ENCODE measurements around the gene TFAP2D.

TFAP2D gene

DNA sequence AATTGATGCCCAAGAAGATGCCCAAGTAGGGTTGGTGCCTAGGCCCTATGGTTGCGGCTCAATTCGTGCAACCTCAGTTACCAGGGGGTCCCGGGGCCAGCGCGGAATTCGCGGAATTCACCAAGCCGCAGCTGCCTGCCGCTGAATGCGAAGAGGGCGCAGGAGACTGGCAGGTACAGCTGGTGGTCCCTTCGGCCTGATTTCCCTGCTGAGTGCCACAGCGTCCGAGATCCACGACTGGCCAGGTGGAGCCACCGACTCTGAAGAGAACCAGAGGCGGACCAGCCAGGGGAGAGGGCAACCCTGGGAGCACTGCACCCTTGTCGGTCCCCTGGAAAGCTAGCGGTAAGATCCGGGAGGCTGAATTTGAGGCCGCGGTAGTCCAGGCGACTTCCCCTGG, 6.8 kb upstream of the TFAP2D start:
- TF ChIP-seq, protein P1, sequence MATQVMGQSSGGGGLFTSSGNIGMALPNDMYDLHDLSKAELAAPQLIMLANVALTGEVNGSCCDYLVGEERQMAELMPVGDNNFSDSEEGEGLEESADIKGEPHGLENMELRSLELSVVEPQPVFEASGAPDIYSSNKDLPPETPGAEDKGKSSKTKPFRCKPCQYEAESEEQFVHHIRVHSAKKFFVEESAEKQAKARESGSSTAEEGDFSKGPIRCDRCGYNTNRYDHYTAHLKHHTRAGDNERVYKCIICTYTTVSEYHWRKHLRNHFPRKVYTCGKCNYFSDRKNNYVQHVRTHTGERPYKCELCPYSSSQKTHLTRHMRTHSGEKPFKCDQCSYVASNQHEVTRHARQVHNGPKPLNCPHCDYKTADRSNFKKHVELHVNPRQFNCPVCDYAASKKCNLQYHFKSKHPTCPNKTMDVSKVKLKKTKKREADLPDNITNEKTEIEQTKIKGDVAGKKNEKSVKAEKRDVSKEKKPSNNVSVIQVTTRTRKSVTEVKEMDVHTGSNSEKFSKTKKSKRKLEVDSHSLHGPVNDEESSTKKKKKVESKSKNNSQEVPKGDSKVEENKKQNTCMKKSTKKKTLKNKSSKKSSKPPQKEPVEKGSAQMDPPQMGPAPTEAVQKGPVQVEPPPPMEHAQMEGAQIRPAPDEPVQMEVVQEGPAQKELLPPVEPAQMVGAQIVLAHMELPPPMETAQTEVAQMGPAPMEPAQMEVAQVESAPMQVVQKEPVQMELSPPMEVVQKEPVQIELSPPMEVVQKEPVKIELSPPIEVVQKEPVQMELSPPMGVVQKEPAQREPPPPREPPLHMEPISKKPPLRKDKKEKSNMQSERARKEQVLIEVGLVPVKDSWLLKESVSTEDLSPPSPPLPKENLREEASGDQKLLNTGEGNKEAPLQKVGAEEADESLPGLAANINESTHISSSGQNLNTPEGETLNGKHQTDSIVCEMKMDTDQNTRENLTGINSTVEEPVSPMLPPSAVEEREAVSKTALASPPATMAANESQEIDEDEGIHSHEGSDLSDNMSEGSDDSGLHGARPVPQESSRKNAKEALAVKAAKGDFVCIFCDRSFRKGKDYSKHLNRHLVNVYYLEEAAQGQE (IDR thresholded peaks at IDR 0.05; ENCODE audit: insufficient read depth in 1 of 2, low read depth in 2 of 2, low read length in 2 of 2): no peak
- TF ChIP-seq TAF1 (IDR thresholded peaks at IDR 0.05; ENCODE audit: borderline replicate concordance, insufficient read depth, low read length) (no peak), POLR2AphosphoS5 (IDR thresholded peaks at IDR 0.05; ENCODE audit: low read depth, low read length) (no peak), FOXP2 (optimal IDR thresholded peaks at IDR 0.05; ENCODE audit: borderline replicate concordance, extremely low read depth, extremely low read length, insufficient read depth) (no peak), SIN3A (IDR thresholded peaks at IDR 0.05; ENCODE audit: borderline replicate concordance, insufficient read depth, low read length) (no peak)

DNA sequence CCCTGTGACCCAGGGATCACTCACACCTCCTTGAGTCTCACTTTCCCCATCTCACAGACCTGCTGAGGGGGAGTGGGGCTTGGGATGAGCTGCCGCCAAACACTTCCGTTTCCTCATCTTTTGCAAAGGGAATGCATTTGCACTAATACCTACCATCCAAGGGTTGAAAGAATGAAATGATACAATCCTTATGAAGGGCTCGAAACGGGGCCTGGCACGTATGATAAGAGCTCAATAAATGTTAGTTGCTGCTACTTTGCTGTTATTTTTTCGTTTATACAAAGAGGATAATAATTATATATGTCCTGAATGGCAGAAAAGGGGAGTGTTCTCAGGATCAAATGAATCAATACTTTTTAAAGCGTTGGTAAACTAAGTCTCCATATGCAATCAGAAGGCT, 6.1 kb upstream of the TFAP2D start:
- TF ChIP-seq SIN3A (IDR thresholded peaks at IDR 0.05; ENCODE audit: borderline replicate concordance, insufficient read depth, low read length) (no peak), TAF1 (IDR thresholded peaks at IDR 0.05; ENCODE audit: borderline replicate concordance, insufficient read depth, low read length) (no peak), POLR2AphosphoS5 (IDR thresholded peaks at IDR 0.05; ENCODE audit: low read depth, low read length) (no peak), FOXP2 (optimal IDR thresholded peaks at IDR 0.05; ENCODE audit: borderline replicate concordance, extremely low read depth, extremely low read length, insufficient read depth) (no peak)
- TF ChIP-seq, protein P1 (IDR thresholded peaks at IDR 0.05; ENCODE audit: insufficient read depth in 1 of 2, low read depth in 2 of 2, low read length in 2 of 2): no peak

DNA sequence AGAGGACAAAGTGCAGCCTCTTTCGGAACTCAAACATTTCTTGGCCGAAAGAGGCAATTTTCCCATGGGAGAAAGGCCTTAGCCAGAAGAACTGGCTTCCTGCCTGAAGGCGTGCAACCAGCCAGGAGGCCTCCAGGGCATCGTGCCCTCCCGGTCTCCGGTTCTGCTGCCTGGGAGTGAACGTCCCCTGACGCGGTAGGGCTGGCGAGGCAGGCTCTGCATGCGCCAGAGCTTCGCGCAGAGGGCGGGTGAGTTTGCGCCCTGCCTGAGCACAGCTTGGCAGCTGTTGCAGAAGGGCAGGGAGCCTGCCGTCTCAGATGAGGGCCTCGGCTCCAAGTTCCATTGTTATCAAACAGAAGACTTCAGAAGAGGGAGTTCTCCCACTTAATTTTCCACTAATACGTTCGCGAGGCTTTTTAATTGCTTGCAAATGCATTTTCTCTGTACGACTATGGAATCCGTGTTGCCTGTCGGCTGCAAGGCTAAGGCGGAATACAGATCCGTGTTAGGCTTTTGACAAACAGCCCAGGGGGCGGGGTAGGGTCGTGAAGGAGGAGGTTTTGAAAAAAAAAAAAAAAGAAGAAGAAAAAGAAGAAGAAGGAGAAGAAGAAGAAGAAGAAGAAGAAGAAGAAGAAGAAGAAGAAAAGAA, 5.5 kb upstream of the TFAP2D start:
- TF ChIP-seq SIN3A (IDR thresholded peaks at IDR 0.05; ENCODE audit: borderline replicate concordance, insufficient read depth, low read length) (no peak), FOXP2 (optimal IDR thresholded peaks at IDR 0.05; ENCODE audit: borderline replicate concordance, extremely low read depth, extremely low read length, insufficient read depth) (no peak), POLR2AphosphoS5 (IDR thresholded peaks at IDR 0.05; ENCODE audit: low read depth, low read length) (no peak), TAF1 (IDR thresholded peaks at IDR 0.05; ENCODE audit: borderline replicate concordance, insufficient read depth, low read length) (no peak)
- TF ChIP-seq, protein P1 (IDR thresholded peaks at IDR 0.05; ENCODE audit: insufficient read depth in 1 of 2, low read depth in 2 of 2, low read length in 2 of 2): no peak

DNA sequence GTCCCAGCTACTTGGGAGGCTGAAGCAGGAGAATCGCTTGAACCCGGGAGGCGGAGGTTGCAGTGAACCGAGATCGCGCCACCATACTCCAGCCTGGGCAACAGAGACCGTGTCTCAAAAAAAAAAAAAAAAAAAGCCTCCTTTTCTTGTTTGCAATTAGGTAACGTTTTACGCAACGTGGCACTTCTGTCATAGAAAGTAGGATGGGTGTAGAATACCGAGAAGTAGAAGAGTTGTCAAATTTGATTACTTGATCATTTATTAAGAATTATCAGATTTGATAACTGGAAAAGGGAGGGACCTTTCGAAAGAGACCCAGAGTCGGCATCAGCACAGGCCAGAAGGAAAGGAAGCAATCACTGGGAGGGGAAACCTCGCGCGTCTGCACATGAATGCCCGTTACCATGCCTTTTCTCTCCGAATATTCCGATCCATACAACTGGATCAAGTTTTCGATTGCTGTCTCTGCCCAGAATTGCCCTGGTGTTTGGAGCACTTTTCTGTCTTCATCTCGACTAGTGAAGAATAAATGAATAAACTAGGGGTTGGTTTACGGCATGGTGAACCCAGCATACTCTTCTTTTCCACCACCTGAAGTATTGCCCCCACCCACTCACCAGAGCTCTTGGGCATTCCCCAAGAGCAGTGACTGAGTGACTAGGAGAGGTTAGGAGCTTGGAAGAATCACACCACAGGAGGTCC, 4.5 kb upstream of the TFAP2D start:
- TF ChIP-seq, protein P1 (IDR thresholded peaks at IDR 0.05; ENCODE audit: insufficient read depth in 1 of 2, low read depth in 2 of 2, low read length in 2 of 2): no peak
- TF ChIP-seq POLR2AphosphoS5 (IDR thresholded peaks at IDR 0.05; ENCODE audit: low read depth, low read length): no peak
- TF ChIP-seq TAF1 (IDR thresholded peaks at IDR 0.05; ENCODE audit: borderline replicate concordance, insufficient read depth, low read length): no peak
- no peak for TF ChIP-seq SIN3A (IDR thresholded peaks at IDR 0.05; ENCODE audit: borderline replicate concordance, insufficient read depth, low read length)
- TF ChIP-seq FOXP2 (optimal IDR thresholded peaks at IDR 0.05; ENCODE audit: borderline replicate concordance, extremely low read depth, extremely low read length, insufficient read depth): no peak
